Measurements from ENCODE around the gene ABLIM3.

ABLIM3 gene

GRCh38 chr5:149237662-149238061 is 96.4 kb downstream of the ABLIM3 start:
- DNase-seq (ENCODE audit: insufficient read length, low spot score) (no peak), FAIRE-seq (no peak)
- TF ChIP-seq POLR2AphosphoS5 (IDR thresholded peaks at IDR 0.05; ENCODE audit: low read depth, low read length) (no peak), POU2F2 (IDR thresholded peaks at IDR 0.05; ENCODE audit: low read depth, low read length) (no peak), POLR2A (IDR thresholded peaks at IDR 0.05; ENCODE audit: low read depth, low read length) (no peak), PAX5 (IDR thresholded peaks at IDR 0.05; ENCODE audit: insufficient read depth, low read length, severe bottlenecking) (no peak), SPI1 (IDR thresholded peaks at IDR 0.05; ENCODE audit: low read depth, low read length) (no peak), TAF1 (IDR thresholded peaks at IDR 0.05; ENCODE audit: low read depth, low read length) (no peak)

GRCh38 chr5:149238540-149238939 is 97.2 kb downstream of the ABLIM3 start:
- FAIRE-seq (no peak), DNase-seq (ENCODE audit: insufficient read length, low spot score) (no peak)
- TF ChIP-seq POLR2AphosphoS5 (IDR thresholded peaks at IDR 0.05; ENCODE audit: low read depth, low read length) (no peak), TAF1 (IDR thresholded peaks at IDR 0.05; ENCODE audit: low read depth, low read length) (no peak), PAX5 (IDR thresholded peaks at IDR 0.05; ENCODE audit: insufficient read depth, low read length, severe bottlenecking) (no peak), POLR2A (IDR thresholded peaks at IDR 0.05; ENCODE audit: low read depth, low read length) (no peak), SPI1 (IDR thresholded peaks at IDR 0.05; ENCODE audit: low read depth, low read length) (no peak), POU2F2 (IDR thresholded peaks at IDR 0.05; ENCODE audit: low read depth, low read length) (no peak)

GRCh38 chr5:149239917-149240316 is 98.6 kb downstream of the ABLIM3 start:
- TF ChIP-seq SPI1 (IDR thresholded peaks at IDR 0.05; ENCODE audit: low read depth, low read length) (no peak), POLR2AphosphoS5 (IDR thresholded peaks at IDR 0.05; ENCODE audit: low read depth, low read length) (no peak), POLR2A (IDR thresholded peaks at IDR 0.05; ENCODE audit: low read depth, low read length) (no peak), TAF1 (IDR thresholded peaks at IDR 0.05; ENCODE audit: low read depth, low read length) (no peak), PAX5 (IDR thresholded peaks at IDR 0.05; ENCODE audit: insufficient read depth, low read length, severe bottlenecking) (no peak)
- no peak for DNase-seq (ENCODE audit: insufficient read length, low spot score)
- FAIRE-seq = no peak

DNA sequence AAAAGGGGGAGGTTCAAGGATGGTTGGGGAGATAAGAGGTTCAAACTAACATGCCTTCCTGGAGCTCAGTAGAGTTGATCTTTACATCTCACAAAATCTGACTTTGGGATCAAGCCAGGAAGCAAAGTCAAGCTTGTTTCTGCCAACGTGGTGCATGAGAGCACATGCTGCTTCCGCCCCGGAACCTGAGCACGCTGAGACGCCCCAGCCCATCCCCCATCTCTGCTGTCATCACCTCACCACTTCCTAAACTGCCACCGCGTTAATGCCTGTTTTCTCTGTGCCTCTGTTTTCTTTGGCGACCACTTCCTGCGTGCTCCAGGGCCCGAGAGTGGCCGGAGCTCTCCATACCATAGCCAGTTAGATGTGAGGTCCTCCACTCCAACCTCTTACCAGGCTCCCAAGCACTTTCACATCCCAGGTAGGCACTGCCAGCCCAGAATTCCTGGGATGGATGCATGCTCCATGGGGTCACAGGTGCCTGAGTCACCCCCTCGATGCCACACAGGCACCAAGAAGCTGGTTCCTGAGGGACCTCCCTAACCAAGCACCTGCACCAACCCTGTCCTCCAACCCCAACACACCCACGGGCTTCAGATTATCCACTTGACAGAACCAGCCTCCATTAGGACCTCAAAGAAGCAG is 99.2 kb downstream of the ABLIM3 start:
- FAIRE-seq = no peak
- TF ChIP-seq TAF1 (IDR thresholded peaks at IDR 0.05; ENCODE audit: low read depth, low read length) (no peak), SPI1 (IDR thresholded peaks at IDR 0.05; ENCODE audit: low read depth, low read length) (no peak), PAX5 (IDR thresholded peaks at IDR 0.05; ENCODE audit: insufficient read depth, low read length, severe bottlenecking) (no peak), POLR2A (IDR thresholded peaks at IDR 0.05; ENCODE audit: low read depth, low read length) (no peak), POLR2AphosphoS5 (IDR thresholded peaks at IDR 0.05; ENCODE audit: low read depth, low read length) (no peak), POU2F2 (IDR thresholded peaks at IDR 0.05; ENCODE audit: low read depth, low read length) (no peak)
- no peak for DNase-seq (ENCODE audit: insufficient read length, low spot score)

GRCh38 chr5:149242339-149242738 is 101.0 kb downstream of the ABLIM3 start:
- no peak for TF ChIP-seq TAF1 (IDR thresholded peaks at IDR 0.05; ENCODE audit: low read depth, low read length)
- DNase-seq (ENCODE audit: insufficient read length, low spot score) (no peak), FAIRE-seq (no peak)

DNA sequence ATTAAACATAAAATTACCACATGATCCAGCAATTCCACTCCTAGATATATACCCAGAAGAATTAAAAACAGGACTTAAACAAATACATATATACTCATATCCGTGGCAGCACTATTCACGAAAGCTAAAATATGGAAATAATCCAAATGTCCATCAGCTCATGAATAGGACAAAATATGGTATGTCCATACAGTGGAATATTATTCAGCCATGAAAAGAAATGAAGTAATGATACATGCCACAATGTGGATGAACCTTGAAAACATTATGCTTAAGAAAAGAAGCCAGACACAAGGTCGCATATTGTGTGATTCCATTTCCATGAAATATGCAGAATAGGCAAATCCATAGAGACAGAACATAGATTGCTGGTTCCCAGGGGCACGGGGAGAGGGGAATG is 105.6 kb downstream of the ABLIM3 start:
- no peak for DNase-seq (ENCODE audit: insufficient read length, low spot score)
- TF ChIP-seq POLR2A (IDR thresholded peaks at IDR 0.05; ENCODE audit: low read depth, low read length) (no peak), POU2F2 (IDR thresholded peaks at IDR 0.05; ENCODE audit: low read depth, low read length) (no peak), PAX5 (IDR thresholded peaks at IDR 0.05; ENCODE audit: insufficient read depth, low read length, severe bottlenecking) (no peak), SPI1 (IDR thresholded peaks at IDR 0.05; ENCODE audit: low read depth, low read length) (no peak), TAF1 (IDR thresholded peaks at IDR 0.05; ENCODE audit: low read depth, low read length) (no peak), POLR2AphosphoS5 (IDR thresholded peaks at IDR 0.05; ENCODE audit: low read depth, low read length) (no peak)
- no peak for FAIRE-seq

DNA sequence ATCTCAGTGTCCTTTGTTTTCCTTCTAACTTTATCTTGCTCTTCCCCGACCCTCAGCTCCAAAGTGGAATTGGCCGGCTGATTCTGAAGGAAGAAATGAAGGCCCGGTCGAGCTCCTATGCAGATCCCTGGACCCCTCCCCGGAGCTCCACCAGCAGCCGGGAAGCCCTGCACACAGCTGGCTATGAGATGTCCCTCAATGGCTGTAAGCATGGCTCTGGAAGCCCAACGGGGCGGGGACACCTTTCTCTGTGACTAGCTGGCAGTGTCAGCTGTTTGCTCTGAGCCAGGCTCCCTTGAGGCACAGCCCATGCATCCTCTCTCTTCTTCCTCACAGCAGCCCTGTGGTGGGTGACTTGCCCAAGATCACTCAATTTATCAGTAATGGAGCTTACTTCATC is 106.4 kb downstream of the ABLIM3 start:
- DNase-seq (ENCODE audit: insufficient read length, low spot score) (no peak), FAIRE-seq (no peak)
- TF ChIP-seq POU2F2 (IDR thresholded peaks at IDR 0.05; ENCODE audit: low read depth, low read length) (no peak), POLR2AphosphoS5 (IDR thresholded peaks at IDR 0.05; ENCODE audit: low read depth, low read length) (no peak), POLR2A (IDR thresholded peaks at IDR 0.05; ENCODE audit: low read depth, low read length) (no peak), SPI1 (IDR thresholded peaks at IDR 0.05; ENCODE audit: low read depth, low read length) (no peak), TAF1 (IDR thresholded peaks at IDR 0.05; ENCODE audit: low read depth, low read length) (no peak), PAX5 (IDR thresholded peaks at IDR 0.05; ENCODE audit: insufficient read depth, low read length, severe bottlenecking) (no peak)

DNA sequence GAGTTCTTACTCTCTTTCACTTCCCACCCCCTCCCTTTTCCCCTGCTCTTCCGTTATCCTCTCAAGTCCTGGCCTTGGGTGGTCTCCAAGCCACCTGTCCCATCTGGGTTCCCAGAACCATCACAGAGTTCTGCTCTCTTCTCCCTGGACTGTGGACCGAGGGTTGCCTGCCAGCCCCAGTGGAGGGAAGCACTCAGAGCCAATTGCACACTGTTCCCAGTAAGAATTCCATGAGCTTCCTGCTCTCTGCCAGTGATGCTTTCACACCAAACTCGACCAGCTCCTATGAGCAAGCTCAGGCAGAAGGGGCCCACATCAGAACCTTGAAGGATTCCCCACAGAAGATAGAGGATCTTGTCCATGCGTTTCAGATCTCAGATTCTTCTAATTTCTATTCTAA is 110.3 kb downstream of the ABLIM3 start:
- FAIRE-seq (no peak), DNase-seq (ENCODE audit: insufficient read length, low spot score) (no peak)
- TF ChIP-seq POLR2AphosphoS5 (IDR thresholded peaks at IDR 0.05; ENCODE audit: low read depth, low read length) (no peak), SPI1 (IDR thresholded peaks at IDR 0.05; ENCODE audit: low read depth, low read length) (no peak), POU2F2 (IDR thresholded peaks at IDR 0.05; ENCODE audit: low read depth, low read length) (no peak), PAX5 (IDR thresholded peaks at IDR 0.05; ENCODE audit: insufficient read depth, low read length, severe bottlenecking) (no peak), TAF1 (IDR thresholded peaks at IDR 0.05; ENCODE audit: low read depth, low read length) (no peak), POLR2A (IDR thresholded peaks at IDR 0.05; ENCODE audit: low read depth, low read length) (no peak)

- FAIRE-seq (no peak), DNase-seq (ENCODE audit: insufficient read length, low spot score) (no peak)
- TF ChIP-seq SPI1 (IDR thresholded peaks at IDR 0.05; ENCODE audit: low read depth, low read length) = no peak
- TF ChIP-seq POLR2AphosphoS5 (IDR thresholded peaks at IDR 0.05; ENCODE audit: low read depth, low read length) = no peak
- no peak for TF ChIP-seq POU2F2 (IDR thresholded peaks at IDR 0.05; ENCODE audit: low read depth, low read length)
- no peak for TF ChIP-seq TAF1 (IDR thresholded peaks at IDR 0.05; ENCODE audit: low read depth, low read length)
- no peak for TF ChIP-seq POLR2A (IDR thresholded peaks at IDR 0.05; ENCODE audit: low read depth, low read length)
- TF ChIP-seq PAX5 (IDR thresholded peaks at IDR 0.05; ENCODE audit: insufficient read depth, low read length, severe bottlenecking) = no peak
These were observed 113.2 kb downstream of the ABLIM3 start for GRCh38 chr5:149254506-149254905.

GRCh38 chr5:149256451-149256850 is 115.2 kb downstream of the ABLIM3 start:
- no peak for DNase-seq (ENCODE audit: insufficient read length, low spot score)
- FAIRE-seq = no peak
- TF ChIP-seq POU2F2 (IDR thresholded peaks at IDR 0.05; ENCODE audit: low read depth, low read length) = no peak
- no peak for TF ChIP-seq PAX5 (IDR thresholded peaks at IDR 0.05; ENCODE audit: insufficient read depth, low read length, severe bottlenecking)
- no peak for TF ChIP-seq POLR2A (IDR thresholded peaks at IDR 0.05; ENCODE audit: low read depth, low read length)
- TF ChIP-seq POLR2AphosphoS5 (IDR thresholded peaks at IDR 0.05; ENCODE audit: low read depth, low read length) = no peak
- TF ChIP-seq TAF1 (IDR thresholded peaks at IDR 0.05; ENCODE audit: low read depth, low read length) = no peak
- TF ChIP-seq SPI1 (IDR thresholded peaks at IDR 0.05; ENCODE audit: low read depth, low read length) = no peak
